HG03108 (cell line): Measurements from ENCODE around the gene PMF1.

Source experiments
- ATAC-seq: cut with Tn5 transposase; IDR thresholded peaks from one replicate; pipeline ENCODE4 v1.9.1; 2021; ENCODE audit warnings: moderate library complexity; ENCODE audit not compliant: unreplicated experiment

Gene PMF1

GRCh38 chr1:156262461-156263287, 49.9 kb downstream of the PMF1 start:
- ATAC-seq, result no peak

- no peak for ATAC-seq
Measured at GRCh38 chr1:156263288-156263655, 50.5 kb downstream of the PMF1 start.

- ATAC-seq, result no peak
Measured at GRCh38 chr1:156266051-156266450, 53.2 kb downstream of the PMF1 start.

GRCh38 chr1:156268336-156268735, 55.5 kb downstream of the PMF1 start:
- no peak for ATAC-seq

GRCh38 chr1:156270314-156270713, 57.5 kb downstream of the PMF1 start:
- no peak for ATAC-seq

GRCh38 chr1:156276532-156276931, 63.7 kb downstream of the PMF1 start:
- no peak for ATAC-seq

- ATAC-seq, result no peak
Measured at GRCh38 chr1:156276966-156277381, 64.2 kb downstream of the PMF1 start.

- ATAC-seq, result no peak
Measured at GRCh38 chr1:156279837-156280236, 67.0 kb downstream of the PMF1 start.

GRCh38 chr1:156281281-156281680, 68.5 kb downstream of the PMF1 start:
- peak; percentile 43 for ATAC-seq

- ATAC-seq, result no peak
Measured at GRCh38 chr1:156281693-156282478, 69.1 kb downstream of the PMF1 start.

- peak; percentile 83 for ATAC-seq
Measured at GRCh38 chr1:156282479-156283222, 69.8 kb downstream of the PMF1 start, which contains the start of gene SMG5. TSS of gene SMG5 (minus strand) at chr1:156282825. CDS start at chr1:156282680, 145 bp downstream.

GRCh38 chr1:156283521-156283920, 70.7 kb downstream of the PMF1 start:
- no peak for ATAC-seq

GRCh38 chr1:156284112-156284511, 71.3 kb downstream of the PMF1 start, which contains the start of gene TMEM79:
TSS of gene TMEM79 (plus strand) at chr1:156284325. CDS start at chr1:156285227, 902 bp downstream.
- no peak for ATAC-seq

- ATAC-seq, result no peak
Measured at GRCh38 chr1:156284757-156285156, 72.0 kb downstream of the PMF1 start.

GRCh38 chr1:156285437-156285836, 72.6 kb downstream of the PMF1 start:
- no peak for ATAC-seq

- ATAC-seq, result no peak
Measured at GRCh38 chr1:156286061-156286460, 73.3 kb downstream of the PMF1 start.
